ENCODE data around the gene KLK7. TPM values are rescaled to one million over a fixed set of nuclear protein-coding genes. Genes with fewer than 3 reads are reported as not detected.
"Not testable (repeated sequence)": the region's sequence is repeated elsewhere in the genome, so short reads cannot be mapped to it uniquely, and the experiment has no call there.

Gene KLK7
- total RNA-seq, 3 donors from 2014 or later, result not detected

DNA sequence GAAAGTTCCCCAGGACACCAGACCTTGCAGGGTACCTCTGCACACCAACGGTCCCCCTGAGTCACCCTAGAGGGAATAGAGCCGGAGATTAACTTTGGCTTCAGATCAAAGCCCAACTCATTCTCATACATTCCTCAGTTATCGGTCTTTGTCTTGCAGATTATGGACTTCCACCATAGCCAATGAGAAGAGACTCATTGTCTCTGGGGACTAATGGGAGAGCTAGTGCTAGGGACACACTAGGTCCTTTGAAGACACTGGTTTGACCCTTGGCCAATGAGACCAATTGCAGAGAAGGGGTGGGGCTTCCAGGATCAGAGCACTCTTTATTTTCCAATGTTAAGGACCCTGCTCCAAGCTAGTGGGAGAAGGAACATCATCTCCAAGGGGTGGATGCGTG lies 6.1 kb downstream of the KLK7 start:
- DNase-seq (no peak), ATAC-seq (no peak)
- intact Hi-C loops (cut with DNase I, micrococcal nuclease), result no loop called here
- H3K36me3 ChIP-seq (ENCODE audit: low read depth), result no peaks in the 10 kb centered on the region
- TF ChIP-seq, protein P1, sequence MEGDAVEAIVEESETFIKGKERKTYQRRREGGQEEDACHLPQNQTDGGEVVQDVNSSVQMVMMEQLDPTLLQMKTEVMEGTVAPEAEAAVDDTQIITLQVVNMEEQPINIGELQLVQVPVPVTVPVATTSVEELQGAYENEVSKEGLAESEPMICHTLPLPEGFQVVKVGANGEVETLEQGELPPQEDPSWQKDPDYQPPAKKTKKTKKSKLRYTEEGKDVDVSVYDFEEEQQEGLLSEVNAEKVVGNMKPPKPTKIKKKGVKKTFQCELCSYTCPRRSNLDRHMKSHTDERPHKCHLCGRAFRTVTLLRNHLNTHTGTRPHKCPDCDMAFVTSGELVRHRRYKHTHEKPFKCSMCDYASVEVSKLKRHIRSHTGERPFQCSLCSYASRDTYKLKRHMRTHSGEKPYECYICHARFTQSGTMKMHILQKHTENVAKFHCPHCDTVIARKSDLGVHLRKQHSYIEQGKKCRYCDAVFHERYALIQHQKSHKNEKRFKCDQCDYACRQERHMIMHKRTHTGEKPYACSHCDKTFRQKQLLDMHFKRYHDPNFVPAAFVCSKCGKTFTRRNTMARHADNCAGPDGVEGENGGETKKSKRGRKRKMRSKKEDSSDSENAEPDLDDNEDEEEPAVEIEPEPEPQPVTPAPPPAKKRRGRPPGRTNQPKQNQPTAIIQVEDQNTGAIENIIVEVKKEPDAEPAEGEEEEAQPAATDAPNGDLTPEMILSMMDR (IDR thresholded peaks at IDR 0.05), result no peak
- no peaks in the 10 kb centered on the region for H3K9me3 ChIP-seq
- H3K4me3 ChIP-seq, result no peak overlapping the region
- no peaks in the 10 kb centered on the region for H3K4me1 ChIP-seq (ENCODE audit: low read depth)

DNA sequence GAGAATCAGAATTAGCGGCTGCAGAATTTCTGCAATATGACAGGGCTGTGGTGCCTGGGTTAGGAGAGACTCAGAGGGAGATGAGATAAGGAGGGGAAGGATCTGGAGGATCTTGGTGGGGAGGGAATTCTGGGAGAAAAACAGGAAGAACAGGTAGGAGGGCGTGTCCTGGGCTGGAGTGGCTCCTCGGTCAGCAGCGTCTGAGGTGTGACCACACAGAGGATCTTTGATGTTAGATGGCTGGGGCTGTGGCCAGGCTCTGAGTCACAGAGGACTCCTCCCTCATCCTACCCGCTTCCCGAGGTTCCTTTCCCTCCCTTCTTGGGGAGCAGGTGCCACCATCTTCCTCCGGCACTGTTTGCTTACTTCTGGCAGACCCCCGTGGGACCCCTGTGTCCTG lies 8.0 kb downstream of the KLK7 start:
- intact Hi-C loops (cut with DNase I, micrococcal nuclease), result no loop called here
- DNase-seq, result no peak
- no peaks in the 10 kb centered on the region for H3K36me3 ChIP-seq (ENCODE audit: low read depth)
- H3K4me1 ChIP-seq (ENCODE audit: low read depth), result no peaks in the 10 kb centered on the region
- no peak overlapping the region for H3K4me3 ChIP-seq
- H3K9me3 ChIP-seq, result no peaks in the 10 kb centered on the region
- TF ChIP-seq, protein P1 (IDR thresholded peaks at IDR 0.05), result no peak
- ATAC-seq, result peak; percentile 68

DNA sequence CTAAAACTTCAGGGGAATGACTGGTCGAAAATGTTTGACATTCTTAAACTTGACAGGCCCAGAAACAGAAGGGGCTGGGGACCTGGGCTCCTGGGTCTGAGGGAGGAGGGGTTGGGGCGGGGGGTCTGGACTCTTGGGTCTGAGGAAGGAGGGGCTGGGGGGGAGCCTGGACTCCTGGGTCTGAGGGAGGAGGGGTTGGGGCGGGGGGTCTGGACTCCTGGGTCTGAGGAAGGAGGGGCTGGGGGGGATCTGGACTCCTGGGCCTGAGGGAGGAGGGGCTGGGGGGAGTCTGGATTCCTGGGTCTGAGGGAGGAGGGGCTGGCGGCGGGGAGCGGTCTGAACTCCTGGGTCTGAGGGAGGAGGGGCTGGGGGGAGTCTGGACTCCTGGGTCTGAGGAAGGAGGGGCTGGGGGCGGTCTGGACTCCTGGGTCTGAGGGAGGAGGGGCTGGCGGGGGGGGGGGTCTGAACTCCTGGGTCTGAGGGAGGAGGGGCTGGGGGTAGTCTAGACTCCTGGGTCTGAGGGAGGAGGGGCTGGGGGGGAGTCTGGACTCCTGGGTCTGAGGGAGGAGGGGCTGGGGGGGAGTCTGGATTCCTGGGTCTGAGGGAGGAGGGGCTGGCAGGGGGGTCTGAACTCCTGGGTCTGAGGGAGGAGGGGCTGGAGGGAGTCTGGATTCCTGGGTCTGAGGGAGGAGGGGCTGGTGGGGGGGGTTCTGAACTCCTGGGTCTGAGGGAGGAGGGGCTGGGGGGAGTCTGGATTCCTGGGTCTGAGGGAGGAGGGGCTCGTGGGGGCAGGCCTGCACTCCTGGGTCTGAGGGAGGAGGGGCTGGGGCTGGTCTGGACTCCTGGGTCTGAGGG lies 8.8 kb downstream of the KLK7 start:
- Histone ChIP-seq H3K4me1 (ENCODE audit: low read depth) (no peaks in the 10 kb centered on the region), H3K36me3 (ENCODE audit: low read depth) (no peaks in the 10 kb centered on the region), H3K4me3 (no peak overlapping the region), H3K9me3 (no peaks in the 10 kb centered on the region)
- TF ChIP-seq, protein P1 (IDR thresholded peaks at IDR 0.05), result no peak
- no peak for ATAC-seq
- intact Hi-C loops (cut with DNase I, micrococcal nuclease), result no loop called here
- DNase-seq, result no peak

DNA sequence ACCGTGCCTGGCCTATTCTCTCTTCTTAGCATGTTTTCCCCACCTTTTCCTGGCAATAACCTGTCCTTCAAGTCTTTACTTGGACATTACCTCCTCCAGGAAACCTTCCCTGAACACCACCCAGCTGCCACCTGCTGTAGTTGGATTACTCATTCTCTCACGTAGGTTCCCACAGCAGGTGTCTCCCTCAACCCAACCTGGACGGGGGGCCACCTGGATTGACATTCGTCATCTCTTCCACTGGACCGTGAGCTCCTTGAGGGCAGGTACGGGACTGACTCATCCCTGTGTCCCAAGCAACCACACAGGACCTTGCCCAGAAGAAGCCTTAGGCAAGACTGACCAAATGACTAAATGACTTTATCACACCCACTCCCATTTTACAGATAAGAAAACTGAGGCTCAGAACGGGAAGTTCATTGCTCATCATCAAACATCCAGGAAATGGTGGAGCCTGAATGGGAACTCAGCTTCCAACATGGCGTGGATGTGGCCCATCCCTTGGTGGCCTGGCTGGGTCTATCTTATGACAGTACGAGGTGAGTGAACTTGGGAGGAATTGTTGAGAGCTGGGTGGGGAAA lies 10.8 kb downstream of the KLK7 start:
- no peak for DNase-seq
- H3K4me1 ChIP-seq (ENCODE audit: low read depth), result no peaks in the 10 kb centered on the region
- intact Hi-C loops (cut with DNase I, micrococcal nuclease), result no loop called here
- no peaks in the 10 kb centered on the region for H3K9me3 ChIP-seq
- TF ChIP-seq, protein P1 (IDR thresholded peaks at IDR 0.05), result no peak
- no peak for ATAC-seq
- H3K4me3 ChIP-seq, result no peak overlapping the region
- H3K36me3 ChIP-seq (ENCODE audit: low read depth), result no peaks in the 10 kb centered on the region

DNA sequence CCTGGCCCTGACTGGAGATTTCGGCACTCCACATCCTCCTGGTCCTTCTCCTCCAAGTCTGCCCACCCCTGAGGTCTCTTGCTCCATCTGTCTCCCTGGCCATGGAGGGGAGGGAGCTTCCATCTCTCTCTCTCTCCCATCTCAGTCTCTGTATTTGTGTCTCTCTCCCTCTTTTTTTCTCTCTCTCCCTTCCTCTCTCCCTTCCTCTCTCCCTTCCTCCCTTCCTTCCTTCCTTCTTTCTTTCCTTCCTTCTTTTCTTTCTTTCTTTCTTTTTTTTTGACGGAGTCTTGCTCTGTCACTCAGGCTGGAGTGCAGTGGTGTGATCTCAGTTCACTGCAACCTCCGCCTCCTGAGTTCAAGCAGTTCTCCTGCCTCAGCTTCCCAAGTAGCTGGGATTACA lies 13.9 kb downstream of the KLK7 start:
- ATAC-seq; H3K36me3 ChIP-seq (ENCODE audit: low read depth); H3K4me1 ChIP-seq (ENCODE audit: low read depth); H3K9me3 ChIP-seq; DNase-seq; intact Hi-C loops (cut with DNase I, micrococcal nuclease); H3K4me3 ChIP-seq: not testable (repeated sequence)

DNA sequence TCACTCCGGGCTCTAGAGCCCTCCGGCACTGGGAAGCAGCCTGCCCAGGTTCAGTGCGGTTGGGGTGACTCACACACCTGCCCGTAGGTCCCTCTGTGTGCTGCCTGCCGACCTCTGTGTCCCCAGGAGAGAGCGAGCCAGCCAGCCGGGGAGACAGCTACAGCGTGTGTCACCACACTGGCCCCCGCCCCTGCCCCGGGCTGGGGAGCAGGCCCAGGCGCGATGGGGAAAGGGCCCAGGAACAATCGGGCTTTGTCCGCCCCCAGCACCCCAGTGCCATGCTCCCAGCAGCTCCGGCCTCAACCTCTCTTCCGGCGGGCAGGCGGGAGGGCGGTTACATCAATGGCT lies 14.3 kb downstream of the KLK7 start, which contains the start of gene KLK6:
Gene KLK6, minus strand, starts transcription at position 179 of the 348 bp plus-strand sequence. CDS start 1,487 bp downstream, outside the sequence.
- TF ChIP-seq, protein P1 (IDR thresholded peaks at IDR 0.05), result no peak
- Histone ChIP-seq H3K36me3 (ENCODE audit: low read depth) (no peaks in the 10 kb centered on the region), H3K4me1 (ENCODE audit: low read depth) (no peaks in the 10 kb centered on the region), H3K9me3 (no peaks in the 10 kb centered on the region), H3K4me3 (no peak within 1 kb of the TSS)
- intact Hi-C loops (cut with DNase I, micrococcal nuclease), result no loop called here
- no peak for ATAC-seq
- no peak for DNase-seq
